ENCODE data around the gene MRPL9.
A peak's percentile ranks its signal among the peaks of the same experiment; 100 is the strongest.

The MRPL9 gene

DNA sequence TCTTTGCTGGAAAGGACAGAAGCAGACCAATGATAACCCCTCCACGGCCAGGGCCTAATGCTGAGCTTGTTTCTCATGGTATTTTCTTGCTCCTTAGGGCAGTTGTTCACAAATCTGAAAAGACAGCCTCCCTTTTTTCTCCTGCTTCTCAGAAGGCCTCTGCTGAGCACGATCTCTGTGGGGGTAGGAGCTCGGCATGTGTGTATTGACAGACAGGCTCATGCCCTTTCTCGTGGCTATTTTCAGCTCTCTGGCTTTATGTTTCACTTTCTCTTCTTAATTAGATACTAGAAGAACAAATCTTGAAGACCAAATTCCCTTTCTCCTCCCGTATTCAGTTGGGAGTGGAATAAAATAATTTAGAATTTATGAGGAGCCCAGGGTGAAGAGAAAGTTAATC, 42.7 kb downstream of the MRPL9 start:
- no peak for TF ChIP-seq CTCF (IDR thresholded peaks at IDR 0.05; ENCODE audit: low read depth, low read length, missing control alignments)
- peak overlapping the region; percentile 56; the same call in 1 of the 2 replicates for H3K4me3 ChIP-seq (ENCODE audit: low read depth, low read length)
- DNase-seq (ENCODE audit: low read depth) = peak; percentile 31

- H3K4me3 ChIP-seq (ENCODE audit: low read depth, low read length) = no peak overlapping the region
- TF ChIP-seq CTCF (IDR thresholded peaks at IDR 0.05; ENCODE audit: low read depth, low read length, missing control alignments) = no peak
Measured at GRCh38 chr1:151720125-151720524, 43.2 kb downstream of the MRPL9 start.

GRCh38 chr1:151718666-151719065, 44.6 kb downstream of the MRPL9 start:
- no peak overlapping the region for H3K4me3 ChIP-seq (ENCODE audit: low read depth, low read length)
- TF ChIP-seq CTCF (IDR thresholded peaks at IDR 0.05; ENCODE audit: low read depth, low read length, missing control alignments) = no peak
- DNase-seq (ENCODE audit: low read depth) = no peak

More at GRCh38 chr1:151720125-151720524, 43.2 kb downstream of the MRPL9 start:
- no peak for DNase-seq (ENCODE audit: low read depth)

DNA sequence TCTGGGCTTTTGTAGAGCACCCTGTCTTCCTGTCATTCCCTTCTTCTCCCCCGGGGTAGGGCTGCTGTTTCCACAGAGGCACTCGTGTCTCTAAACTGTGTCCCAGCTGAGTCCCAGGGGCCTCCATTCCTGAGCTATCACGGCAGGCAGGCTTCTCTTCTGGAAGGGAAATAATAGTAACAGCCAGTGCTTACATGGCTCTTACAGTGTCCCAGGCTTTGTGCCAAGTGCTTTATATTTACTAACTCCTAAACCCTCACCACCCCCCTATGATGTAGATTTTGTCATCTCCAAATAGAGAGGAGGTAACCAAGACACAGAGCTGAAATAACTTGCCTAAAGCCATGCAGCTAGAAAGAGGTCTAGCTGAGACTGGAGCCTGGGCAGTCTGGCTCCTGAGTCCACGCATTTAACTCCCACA, 45.3 kb downstream of the MRPL9 start:
- no peak for DNase-seq (ENCODE audit: low read depth)
- no peak overlapping the region for H3K4me3 ChIP-seq (ENCODE audit: low read depth, low read length)
- no peak for TF ChIP-seq CTCF (IDR thresholded peaks at IDR 0.05; ENCODE audit: low read depth, low read length, missing control alignments)

- H3K4me3 ChIP-seq (ENCODE audit: low read depth, low read length) = no peak within 1 kb of the TSS
- DNase-seq (ENCODE audit: low read depth) = no peak
Measured at GRCh38 chr1:151716771-151717631, 46.3 kb downstream of the MRPL9 start, which contains the start of gene CELF3. Gene CELF3, minus strand, starts transcription at chr1:151716803. Its CDS starts 783 bp downstream, at chr1:151716020.

DNA sequence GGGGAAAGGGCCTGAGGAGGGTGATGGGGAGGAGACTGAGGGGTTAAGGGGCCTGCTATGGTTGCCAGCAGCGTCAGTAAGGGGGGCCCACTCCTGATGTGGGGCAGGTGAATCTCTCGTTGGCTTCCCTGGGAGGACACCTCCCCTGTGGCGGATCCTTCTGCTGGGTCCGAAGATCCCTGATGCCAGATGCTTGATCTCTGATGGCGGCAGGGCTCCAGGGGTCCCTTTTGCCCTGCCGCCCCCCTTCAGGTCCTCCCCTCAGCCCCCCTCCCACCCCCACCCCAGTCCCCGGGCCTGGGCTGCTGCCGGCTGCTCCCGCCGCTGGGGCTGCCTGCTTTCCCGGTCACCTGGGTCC, 46.9 kb downstream of the MRPL9 start:
- no peak for TF ChIP-seq CTCF (IDR thresholded peaks at IDR 0.05; ENCODE audit: low read depth, low read length, missing control alignments)
- H3K4me3 ChIP-seq (ENCODE audit: low read depth, low read length) = no peak overlapping the region
- no peak for DNase-seq (ENCODE audit: low read depth)

More at GRCh38 chr1:151716771-151717631, 46.3 kb downstream of the MRPL9 start, which contains the start of gene CELF3:
- no peak for TF ChIP-seq CTCF (IDR thresholded peaks at IDR 0.05; ENCODE audit: low read depth, low read length, missing control alignments)
